Stimulated activated CD8-positive, alpha-beta memory T cell treated with anti-CD3 and anti-CD28 coated beads, Interleukin-12 subunit alpha, Interleukin-12 subunit beta, amount 100 ng/mL, for 24 hours (primary cell): Measurements from ENCODE around the gene EXOC3L4.

Experiments
- DNase-seq: peaks from one replicate; pipeline ENCODE4 v3.0.0-alpha.2; 2020; ENCODE audit errors: extremely low read depth

Gene EXOC3L4

DNA sequence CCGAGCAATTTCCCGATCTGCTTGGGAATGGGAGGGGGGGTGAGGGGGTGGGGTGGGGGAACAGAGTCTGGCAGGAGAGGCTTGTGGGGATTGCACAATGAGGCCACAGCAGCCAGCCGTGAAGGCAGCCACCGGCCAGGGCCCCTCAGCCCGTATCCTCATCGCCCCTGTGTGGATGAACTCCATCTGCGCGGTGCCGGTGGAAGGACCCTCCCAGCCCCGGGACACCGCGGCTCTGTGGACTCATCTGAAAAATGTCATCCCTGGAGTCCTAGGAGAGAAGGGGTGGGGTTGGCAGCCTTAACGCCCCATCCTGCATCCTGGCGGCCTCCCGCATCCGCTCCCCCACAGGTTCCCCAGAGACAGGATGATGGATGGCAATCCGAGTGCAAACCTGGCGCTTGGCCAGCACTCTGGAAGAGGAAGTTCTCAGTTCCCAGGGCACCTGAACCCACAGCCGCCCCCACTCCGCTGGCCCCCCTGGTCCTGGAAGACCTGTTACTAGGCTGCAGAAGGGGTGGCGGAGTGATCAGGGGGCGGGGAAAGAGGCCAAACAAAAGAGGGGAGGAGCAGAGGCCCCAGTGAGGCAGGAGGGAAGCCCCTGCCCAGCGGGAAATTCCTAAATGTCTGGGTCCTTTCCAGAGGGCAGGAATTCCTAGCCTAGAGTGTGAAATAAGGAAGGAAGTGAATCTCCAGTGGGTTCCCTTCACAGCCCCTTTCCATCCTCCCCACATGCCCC is 27.5 kb downstream of the EXOC3L4 start:
- DNase-seq, result no peak

DNA sequence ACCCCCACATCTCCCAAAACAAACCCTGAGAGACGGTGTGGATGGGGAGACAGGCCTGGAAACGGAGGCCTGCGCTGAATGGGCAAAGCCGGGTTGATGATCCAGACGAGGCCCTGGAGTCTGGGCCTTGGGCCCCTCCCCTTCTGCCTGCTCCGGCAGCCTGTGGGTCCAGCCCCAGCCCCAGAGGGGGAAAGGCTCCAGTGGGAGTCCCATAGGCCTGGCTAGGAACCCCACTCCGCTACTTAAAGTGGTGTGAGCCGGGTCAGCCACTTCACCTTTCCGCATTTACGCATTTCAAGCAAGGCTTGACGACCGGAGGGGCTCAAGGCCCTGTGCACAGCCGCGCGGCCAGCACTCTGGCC is 28.0 kb downstream of the EXOC3L4 start:
- no peak for DNase-seq

DNA sequence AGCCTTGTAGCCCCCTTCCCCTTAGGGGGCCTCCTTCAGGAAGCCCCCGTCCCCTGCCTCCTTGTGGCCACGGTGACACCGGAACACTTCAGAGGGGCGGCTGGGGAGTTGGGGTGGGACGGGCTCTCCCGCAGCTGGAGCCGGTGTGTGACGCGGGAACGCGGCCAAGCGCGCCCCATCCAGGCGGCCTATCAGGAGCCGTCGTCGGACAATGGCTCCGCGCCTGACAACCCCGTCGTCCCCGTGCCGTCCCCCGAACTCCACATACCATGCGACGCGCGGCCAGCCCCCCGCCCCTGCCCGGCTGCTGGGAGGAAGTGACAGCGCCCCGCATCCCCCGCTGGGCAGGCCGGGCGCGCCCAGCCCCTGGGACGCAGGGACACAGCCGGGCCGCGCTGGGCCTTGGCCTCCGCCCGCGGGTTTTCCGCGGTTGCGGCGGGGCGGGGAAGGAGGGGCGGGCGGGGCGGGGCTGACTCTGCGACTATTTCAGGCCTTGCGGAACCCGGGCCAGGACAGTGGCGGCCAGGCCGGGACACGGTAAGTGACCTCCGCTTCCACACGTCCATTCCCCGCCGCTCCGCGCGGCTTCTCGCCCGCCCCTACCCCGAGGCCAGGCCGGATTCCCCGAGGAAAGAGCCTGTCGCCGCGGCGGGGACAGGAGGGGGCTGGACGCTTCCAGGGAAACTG is 28.6 kb downstream of the EXOC3L4 start, which contains the start of gene TNFAIP2:
Gene TNFAIP2, plus strand, starts transcription at position 515 of the 687 bp plus-strand sequence. CDS start 2,997 bp downstream, outside the sequence.
- DNase-seq, result no peak

DNA sequence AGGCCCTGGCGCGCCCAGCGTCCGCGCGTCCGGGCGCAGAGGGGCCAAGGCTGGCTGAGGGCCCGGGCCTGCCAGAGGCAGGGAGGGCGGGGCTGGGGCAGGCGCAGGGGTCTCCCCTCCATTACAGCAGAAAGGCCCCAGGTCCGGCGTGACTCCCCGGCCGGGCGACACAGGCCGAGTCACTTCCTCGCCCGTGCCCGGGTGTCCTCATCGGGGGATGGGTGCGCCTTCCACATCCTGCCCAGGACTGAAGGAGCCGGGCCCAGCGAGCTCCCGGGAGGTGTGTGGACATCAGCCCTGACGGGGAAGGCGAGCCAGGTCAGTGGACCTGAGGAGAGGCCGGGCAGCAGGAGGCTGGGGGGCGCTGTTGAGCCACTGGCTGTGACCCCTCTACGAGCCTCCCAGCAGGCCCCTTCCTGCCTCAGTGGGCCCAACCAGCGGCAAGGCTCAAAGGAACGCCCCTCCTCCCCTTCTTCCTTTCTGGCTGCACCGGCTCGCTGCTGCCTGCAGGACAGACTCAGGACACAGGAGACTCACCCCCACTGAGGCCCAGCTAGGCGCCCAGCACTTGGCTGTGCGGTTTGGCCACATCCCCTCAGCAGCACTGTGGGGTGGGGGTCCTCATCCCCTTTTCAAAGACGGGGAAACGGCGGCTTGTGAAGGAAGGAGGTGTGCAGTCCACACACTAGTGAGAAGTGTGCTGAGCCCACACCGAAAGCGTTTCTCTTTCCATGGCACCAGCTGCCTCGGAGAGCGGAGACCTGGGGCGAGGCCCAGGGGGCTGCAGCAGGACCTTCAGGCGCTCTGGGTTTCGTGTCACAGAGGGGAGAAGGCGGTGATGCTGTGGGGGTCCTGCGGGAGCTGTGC is 29.3 kb downstream of the EXOC3L4 start:
- DNase-seq, result no peak

DNA sequence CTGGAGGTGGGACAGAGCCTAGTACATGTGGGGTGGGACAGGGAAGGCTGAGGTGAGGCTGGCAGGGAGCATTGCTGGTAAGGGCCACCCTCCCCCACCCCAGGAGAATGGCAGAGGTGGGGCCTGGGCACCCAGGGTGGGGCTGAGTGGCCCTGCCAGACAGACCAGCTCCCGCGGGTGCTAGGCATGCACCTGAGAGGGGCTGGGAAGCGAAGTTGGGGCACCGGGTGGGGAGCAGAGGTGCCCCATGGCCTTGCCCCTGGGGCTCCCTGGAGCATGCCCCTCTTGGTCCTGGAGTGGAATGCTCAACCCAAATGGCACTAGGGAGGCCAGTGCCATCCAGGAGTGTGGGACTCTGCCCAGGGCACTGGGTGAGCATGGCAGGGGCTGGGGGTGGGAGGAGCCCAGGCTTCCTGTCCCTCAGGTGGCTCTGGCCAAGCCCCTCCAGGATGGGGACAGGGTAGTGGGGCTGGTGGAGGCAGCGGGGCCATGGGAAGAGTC is 30.0 kb downstream of the EXOC3L4 start:
- DNase-seq, result no peak

DNA sequence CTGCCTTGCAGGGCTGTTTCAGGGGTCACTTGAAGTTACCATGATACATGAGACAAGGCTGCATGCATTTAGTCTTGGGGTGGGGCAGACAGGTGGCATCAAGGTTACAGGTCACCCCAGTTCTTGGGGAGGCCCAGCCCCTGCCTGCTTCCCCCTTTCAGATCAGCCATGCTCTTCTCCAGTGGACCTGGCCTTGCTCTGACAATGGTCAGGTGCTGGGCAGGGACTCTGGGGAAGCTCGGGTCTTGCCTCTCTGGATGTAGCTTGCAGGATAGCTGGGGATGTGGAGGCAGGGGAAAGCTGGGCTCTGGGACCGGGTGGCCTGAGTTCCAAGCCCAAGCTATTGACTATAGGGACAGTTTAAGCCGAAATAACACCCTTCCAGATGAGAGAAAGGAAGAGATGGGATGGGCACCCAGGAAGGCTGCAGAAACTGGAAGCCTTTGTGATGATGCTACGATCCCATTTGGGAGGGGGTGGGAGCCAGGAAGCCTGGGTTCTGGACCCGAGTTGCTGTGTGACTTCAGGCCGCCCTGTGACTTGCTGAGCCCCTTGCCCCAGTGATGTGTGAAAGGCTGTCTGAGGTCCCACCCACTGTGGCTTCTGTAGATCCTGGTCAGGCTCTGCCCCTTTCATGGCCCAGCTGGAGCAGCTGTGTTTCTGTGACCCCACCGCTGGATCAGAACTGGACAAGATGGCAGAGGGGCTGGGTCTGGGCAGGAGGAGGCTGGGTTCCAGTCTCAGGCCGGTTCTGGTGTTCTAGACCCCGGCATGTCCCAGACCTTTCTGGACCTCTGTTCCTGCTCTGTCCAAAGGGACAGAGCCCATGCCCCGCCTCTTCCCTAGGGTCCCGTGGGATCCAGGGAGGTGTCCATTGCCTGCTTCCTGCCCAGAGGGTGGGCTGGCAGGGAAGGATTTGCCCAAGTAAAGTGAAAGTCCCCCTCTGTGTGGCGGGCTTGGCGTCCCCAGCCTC is 30.9 kb downstream of the EXOC3L4 start:
- DNase-seq, result no peak

DNA sequence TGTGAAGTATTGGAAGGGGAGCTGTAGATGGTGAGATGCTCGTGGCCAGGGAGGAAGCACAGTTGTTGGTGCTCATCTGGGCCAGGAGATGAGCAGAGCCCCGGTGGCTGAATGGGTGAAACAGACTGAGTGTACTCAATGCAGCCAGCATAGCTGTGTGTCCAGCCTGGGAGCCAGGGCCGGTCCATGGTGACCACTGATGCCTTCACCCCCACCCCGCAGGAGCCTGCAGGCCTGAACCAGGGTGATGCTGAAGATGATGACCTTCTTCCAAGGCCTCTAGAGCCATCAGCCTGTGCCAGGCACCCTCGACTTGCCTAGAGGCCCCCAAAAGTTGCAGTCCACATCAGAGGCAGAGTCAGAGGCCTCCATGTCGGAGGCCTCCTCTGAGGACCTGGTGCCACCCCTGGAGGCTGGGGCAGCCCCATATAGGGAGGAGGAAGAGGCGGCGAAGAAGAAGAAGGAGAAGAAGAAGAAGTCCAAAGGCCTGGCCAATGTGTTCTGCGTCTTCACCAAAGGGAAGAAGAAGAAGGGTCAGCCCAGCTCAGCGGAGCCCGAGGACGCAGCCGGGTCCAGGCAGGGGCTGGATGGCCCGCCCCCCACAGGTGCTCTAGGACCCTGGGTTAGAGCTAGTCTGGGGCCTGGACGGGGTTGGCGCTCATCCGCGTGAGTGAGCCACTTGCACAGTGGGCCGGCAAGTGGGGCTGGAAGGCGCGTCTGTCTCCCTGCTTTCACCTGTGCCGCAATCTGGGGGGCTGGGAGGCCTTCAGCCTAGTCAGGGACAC is 31.8 kb downstream of the EXOC3L4 start:
- no peak for DNase-seq

DNA sequence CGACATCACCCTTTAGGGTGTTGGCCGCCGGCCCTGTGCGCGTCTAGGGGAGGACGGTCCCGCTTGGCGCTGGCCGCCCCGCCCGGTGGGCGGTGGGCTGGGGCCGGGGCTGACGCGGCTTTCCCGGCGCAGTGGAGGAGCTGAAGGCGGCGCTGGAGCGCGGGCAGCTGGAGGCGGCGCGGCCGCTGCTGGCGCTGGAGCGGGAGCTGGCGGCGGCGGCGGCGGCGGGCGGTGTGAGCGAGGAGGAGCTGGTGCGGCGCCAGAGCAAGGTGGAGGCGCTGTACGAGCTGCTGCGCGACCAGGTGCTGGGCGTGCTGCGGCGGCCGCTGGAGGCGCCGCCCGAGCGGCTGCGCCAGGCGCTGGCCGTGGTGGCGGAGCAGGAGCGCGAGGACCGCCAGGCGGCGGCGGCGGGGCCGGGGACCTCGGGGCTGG is 32.4 kb downstream of the EXOC3L4 start:
- DNase-seq, result no peak

DNA sequence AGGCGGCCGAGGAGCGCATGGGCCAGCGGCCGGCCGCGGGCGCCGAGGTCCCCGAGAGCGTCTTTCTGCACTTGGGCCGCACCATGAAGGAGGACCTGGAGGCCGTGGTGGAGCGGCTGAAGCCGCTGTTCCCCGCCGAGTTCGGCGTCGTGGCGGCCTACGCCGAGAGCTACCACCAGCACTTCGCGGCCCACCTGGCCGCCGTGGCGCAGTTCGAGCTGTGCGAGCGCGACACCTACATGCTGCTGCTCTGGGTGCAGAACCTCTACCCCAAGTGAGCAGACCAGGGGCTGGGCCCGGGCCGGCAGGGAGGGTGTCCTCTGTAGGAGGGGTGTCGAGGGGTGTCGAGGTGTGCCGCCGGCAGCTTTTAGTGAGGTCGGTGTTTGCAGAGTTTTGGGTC is 32.8 kb downstream of the EXOC3L4 start:
- no peak for DNase-seq

DNA sequence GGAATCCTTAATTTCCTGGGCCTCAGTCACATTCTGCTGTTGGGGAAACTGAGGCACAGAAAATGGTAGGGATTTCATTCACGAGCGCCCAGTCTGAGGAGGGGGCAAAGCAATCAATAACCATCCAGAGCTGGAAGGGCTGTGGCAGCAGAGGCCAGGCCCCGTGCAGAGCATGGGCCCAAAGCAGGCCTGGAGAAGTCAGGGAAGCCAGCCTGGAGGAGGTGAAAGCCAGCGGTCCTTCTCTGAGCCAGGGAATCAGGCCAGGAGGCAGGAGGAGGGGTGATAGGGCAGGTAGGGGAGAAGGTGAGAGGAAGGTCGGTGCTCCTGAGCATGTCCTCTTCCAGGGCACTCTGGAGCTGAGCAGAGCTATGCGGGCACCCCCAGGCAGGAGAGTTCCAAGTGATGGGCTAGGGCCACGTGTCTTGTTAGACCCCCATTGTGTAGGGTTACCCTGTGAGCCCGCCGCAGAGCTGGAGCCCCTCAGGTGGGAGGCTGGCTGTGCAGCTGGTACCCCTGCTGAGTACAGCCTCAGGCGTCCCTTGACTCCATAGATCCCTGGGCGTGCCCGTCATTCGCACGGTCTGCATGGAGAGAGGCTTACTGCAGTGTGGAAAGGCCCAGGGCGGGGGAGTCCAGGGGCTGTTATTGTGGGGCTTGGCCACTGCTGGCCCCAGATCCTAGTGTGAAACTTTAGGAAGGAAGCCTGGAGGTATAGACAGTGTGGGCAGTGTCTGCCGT is 33.5 kb downstream of the EXOC3L4 start:
- no peak for DNase-seq

DNA sequence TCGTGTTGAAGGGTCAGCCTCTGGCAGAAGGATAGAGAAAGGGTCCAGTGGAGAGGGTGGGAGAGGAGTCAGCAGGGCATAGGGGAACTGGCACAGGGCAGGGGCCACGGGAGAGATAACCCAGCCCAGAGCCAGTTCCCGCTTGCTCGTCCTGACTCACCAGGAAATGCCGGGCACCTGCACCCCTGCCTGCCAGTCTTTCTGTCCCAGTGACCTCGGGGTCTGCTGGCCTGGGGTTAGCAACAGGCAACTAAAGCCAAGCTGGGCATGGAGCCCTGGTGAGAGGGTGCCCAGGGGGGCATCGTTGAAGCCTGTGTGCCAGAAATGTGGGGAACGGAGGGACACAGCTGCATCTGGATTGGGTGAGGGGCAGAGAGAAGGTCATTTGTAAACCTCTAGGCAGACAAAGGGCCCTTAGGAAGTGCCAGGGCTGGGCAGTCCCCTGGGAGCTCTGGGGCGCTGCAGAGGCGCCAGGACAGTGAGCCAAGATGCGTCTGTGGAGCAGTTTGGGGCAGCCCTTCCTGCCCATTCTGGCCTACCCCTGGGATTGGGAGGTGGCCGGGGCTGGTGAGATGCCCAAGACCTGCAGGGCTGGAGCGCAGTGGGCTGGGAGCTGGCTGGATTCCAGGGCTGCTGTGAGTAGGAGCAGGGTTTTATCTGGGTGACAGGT is 34.2 kb downstream of the EXOC3L4 start:
- no peak for DNase-seq

DNA sequence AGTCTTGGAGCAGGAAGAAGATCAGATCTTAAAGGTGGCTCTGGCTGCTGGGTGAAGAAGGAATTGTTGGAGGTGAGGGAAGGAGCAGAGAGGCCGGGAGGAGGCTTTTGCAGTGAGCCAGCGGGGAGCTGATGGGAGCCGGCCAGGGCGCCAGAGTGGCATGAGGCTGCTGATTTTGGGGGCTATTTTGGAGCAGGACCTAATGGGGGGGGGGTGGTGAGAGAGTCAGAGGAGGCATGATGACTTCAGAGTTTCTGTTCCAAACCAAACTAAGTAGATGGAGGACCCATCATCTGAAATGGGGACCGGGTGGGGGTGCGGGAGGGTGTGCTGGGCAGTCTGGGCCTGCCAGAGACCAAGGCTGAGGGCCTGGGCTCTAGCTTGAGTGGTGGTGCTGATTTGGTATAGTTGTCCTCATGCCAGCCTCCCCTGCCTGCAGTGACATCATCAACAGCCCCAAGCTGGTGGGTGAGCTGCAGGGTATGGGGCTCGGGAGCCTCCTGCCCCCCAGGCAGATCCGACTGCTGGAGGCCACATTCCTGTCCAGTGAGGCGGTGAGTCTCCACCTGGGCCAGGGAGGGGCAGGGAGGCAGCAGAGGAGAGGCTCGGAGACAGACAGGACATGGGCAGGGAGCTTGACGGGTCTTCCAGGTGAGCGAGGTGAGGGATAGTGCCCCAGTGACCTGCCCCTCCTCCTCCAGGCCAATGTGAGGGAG is 34.9 kb downstream of the EXOC3L4 start:
- no peak for DNase-seq

DNA sequence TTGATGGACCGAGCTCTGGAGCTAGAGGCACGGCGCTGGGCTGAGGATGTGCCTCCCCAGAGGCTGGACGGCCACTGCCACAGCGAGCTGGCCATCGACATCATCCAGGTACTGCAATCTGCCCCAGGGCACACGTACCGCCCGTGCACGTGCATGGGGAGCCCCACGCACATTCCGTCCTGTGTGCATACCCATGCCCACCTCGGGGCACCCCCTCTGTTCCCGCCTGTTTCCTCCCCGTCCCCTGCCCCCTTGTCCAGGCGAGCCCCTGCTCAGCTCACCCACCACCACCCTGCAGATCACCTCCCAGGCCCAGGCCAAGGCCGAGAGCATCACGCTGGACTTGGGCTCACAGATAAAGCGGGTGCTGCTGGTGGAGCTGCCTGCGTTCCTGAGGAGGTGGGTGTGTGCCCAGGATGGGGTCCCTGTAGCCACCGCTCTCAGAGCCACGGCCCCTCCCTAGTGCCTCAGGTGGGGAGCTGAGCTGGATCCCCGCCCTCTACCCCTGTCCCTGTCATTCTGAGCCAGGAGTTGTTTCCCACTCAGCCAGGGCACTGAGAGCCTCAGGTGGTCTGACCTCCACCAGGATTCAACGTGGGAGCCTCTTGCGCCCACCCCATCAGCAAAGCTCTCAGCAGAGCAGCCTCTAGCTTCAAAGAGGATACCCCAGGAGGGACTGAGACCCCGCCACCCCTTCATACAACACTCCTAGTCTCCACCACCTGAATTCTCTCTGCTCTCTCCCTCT is 35.7 kb downstream of the EXOC3L4 start:
- no peak for DNase-seq

DNA sequence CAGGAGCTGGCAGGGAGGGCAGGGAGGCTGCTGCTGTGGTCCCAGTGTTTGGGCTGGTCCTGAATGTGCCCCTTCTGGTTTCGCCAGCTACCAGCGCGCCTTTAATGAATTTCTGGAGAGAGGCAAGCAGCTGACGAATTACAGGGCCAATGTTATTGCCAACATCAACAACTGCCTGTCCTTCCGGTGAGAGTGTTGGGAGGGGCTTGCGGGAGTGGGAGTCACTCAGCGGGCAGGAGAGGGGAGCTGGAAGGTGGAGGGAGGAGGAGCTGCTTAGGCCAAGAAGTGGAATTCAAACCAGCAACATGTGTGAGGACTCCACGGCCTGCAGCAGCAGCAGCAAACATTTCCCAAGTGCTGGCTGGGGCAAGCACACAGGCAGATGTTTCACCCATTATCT is 36.4 kb downstream of the EXOC3L4 start:
- no peak for DNase-seq

DNA sequence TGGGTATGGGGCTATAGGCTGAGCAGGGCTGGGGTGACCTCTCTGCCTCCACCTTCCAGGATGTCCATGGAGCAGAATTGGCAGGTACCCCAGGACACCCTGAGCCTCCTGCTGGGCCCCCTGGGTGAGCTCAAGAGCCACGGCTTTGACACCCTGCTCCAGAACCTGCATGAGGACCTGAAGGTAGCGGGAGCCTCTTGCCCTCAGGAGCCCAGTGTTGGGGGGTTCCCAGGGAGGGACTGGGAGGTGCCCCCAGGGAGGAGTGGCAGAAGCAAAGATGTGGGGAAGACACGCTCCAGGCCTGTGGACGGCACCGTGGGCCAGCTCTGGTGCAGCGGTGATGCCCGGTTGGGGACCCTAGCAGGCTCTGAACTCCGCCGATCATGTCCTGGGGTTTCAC is 37.1 kb downstream of the EXOC3L4 start:
- no peak for DNase-seq

DNA sequence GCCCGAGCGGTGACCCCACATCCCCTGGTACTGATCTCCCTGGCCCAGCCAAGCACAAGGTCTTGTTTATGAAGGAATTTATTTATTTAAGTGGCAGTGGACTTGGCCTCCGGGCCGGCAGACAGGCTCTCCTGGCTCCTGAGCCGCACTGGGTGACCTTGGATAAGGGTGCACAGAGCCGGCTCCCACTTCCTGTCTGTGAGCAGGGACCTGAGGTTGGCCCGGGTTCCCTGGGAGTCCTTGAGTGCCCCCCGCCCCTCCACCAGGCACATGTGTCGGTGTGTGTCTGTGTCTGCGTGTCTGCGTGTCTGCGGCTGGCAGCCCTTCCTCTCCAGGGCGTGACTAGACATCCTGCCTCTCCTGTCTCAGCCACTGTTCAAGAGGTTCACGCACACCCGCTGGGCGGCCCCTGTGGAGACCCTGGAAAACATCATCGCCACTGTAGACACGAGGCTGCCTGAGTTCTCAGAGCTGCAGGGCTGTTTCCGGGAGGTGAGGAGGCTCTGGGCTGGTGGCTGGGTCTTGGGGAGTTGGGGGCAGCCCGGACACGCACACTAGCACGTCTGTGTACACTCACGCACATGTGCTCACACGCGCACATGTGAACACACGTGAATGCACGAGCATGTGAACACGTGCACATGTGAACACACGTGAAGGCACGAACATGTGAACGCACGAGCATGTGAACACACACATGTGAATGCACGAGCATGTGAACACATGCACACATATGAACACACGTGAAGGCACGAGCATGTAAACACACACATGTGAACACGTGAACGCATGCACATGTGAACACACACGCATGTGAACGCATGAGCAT is 38.1 kb downstream of the EXOC3L4 start:
- DNase-seq, result no peak
